Omental fat pad (tissue), 4 donors: Measurements from ENCODE around the gene SLC2A13. TPM values are rescaled to one million over a fixed set of nuclear protein-coding genes. Genes with fewer than 3 reads are reported as not detected.

Source experiments
- ATAC-seq: fragments of 150-250 bp; one replicate; pipeline ENCODE4 v1.9.1; 2016; ENCODE audit warnings: mild to moderate bottlenecking, moderate library complexity; ENCODE audit not compliant: low FRiP score
- DNase-seq: peaks from one replicate; pipeline ENCODE4 v3.0.0-alpha.2; 2019; ENCODE audit warnings: low spot score
- total RNA-seq, 4 donors: library from RNA; depleted of rRNA; stranded (reverse); fragments of >200 nt; gene quantifications; one replicate each; pipeline ENCODE4 v1.1.0, GENCODE V29; 2016
- TF ChIP-seq, protein P1 (sequence below), 3 donors: fragments of 450-650 bp; IDR thresholded peaks; one replicate each; pipeline ENCODE4 v1.5.1; 2016 to 2017; ENCODE audit warnings: antibody characterized with exemption in 3 of 3, mild to moderate bottlenecking in 3 of 3, moderate library complexity in 2 of 3

SLC2A13 gene
- total RNA-seq, 4 donors from 2014 or later, result 11.6 to 25.9 (median 15.6) TPM

- ATAC-seq, result no peak
- DNase-seq, result no peak
- TF ChIP-seq, protein P1, sequence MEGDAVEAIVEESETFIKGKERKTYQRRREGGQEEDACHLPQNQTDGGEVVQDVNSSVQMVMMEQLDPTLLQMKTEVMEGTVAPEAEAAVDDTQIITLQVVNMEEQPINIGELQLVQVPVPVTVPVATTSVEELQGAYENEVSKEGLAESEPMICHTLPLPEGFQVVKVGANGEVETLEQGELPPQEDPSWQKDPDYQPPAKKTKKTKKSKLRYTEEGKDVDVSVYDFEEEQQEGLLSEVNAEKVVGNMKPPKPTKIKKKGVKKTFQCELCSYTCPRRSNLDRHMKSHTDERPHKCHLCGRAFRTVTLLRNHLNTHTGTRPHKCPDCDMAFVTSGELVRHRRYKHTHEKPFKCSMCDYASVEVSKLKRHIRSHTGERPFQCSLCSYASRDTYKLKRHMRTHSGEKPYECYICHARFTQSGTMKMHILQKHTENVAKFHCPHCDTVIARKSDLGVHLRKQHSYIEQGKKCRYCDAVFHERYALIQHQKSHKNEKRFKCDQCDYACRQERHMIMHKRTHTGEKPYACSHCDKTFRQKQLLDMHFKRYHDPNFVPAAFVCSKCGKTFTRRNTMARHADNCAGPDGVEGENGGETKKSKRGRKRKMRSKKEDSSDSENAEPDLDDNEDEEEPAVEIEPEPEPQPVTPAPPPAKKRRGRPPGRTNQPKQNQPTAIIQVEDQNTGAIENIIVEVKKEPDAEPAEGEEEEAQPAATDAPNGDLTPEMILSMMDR (IDR thresholded peaks at IDR 0.05), result no peak
Measured at GRCh38 chr12:40044396-40044795, 61.5 kb downstream of the SLC2A13 start.

- DNase-seq, result no peak
- no peak for ATAC-seq
Measured at GRCh38 chr12:40039598-40039997, 66.3 kb downstream of the SLC2A13 start.

DNA sequence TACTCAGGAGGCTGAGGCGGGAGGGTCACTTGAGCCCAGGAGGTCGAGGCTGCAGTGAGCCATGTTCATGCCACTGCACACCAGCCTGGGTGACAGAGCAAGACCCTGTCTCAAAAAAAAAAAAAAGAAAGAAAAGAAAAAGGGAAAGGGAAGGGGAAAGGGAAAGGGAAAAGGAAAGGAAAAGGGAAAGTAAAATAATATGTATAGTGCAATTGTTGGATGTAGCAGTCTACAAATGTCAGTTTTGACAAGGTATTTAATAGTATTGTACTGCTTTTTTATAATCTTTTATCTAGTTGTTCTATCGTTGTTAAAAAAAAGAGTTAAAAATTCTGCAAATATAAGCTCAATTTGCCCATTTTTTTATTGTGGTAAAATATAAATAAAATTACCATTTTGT, 67.3 kb downstream of the SLC2A13 start:
- DNase-seq, result no peak
- TF ChIP-seq, protein P1 (IDR thresholded peaks at IDR 0.05), result no peak
- no peak for ATAC-seq

More at GRCh38 chr12:40039598-40039997, 66.3 kb downstream of the SLC2A13 start:
- TF ChIP-seq, protein P1 (IDR thresholded peaks at IDR 0.05), result no peak

- TF ChIP-seq, protein P1 (IDR thresholded peaks at IDR 0.05), result no peak
- no peak for DNase-seq
- no peak for ATAC-seq
Measured at GRCh38 chr12:40034712-40035111, 71.2 kb downstream of the SLC2A13 start.

DNA sequence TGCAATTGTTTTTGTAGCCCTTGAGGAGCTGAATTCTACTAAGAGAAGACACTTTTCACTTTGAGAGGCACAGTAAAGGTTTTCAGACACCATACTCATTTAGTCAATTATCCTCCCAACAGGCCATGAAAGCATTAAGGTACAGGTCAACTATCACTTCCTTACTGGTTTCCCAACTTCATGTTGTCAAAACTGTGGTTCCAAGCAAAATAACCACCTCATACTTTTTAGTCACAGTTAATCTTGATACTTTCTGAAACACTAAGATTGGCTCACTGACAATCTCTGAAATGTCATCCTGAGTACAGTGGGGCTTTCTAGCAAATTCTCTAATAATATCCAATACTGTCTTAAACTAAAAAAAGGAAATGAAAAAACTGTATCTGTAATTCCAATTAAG, 71.7 kb downstream of the SLC2A13 start:
- ATAC-seq, result no peak
- TF ChIP-seq, protein P1 (IDR thresholded peaks at IDR 0.05), result no peak

DNA sequence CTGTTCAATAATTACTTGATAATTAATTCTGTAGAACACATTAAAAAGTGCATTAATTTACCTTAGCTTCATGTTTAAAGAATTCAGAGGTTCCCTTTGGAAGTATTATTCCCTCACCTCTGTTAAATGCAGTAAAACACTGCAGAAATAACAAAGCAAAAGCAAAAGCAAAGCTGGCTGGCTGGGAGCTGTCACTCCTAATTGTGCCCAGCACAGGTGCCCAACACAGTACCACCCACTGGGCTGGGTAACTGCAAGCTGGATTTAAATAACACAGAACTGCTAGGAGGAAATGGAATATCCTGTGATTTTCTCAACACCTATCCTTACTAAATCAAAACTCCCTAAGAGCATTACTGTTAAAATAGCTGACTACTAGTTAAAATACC, 72.6 kb downstream of the SLC2A13 start:
- TF ChIP-seq, protein P1 (IDR thresholded peaks at IDR 0.05), result no peak
- ATAC-seq (no peak), DNase-seq (no peak)

More for the DNA sequence above, 71.7 kb downstream of the SLC2A13 start:
- no peak for DNase-seq

DNA sequence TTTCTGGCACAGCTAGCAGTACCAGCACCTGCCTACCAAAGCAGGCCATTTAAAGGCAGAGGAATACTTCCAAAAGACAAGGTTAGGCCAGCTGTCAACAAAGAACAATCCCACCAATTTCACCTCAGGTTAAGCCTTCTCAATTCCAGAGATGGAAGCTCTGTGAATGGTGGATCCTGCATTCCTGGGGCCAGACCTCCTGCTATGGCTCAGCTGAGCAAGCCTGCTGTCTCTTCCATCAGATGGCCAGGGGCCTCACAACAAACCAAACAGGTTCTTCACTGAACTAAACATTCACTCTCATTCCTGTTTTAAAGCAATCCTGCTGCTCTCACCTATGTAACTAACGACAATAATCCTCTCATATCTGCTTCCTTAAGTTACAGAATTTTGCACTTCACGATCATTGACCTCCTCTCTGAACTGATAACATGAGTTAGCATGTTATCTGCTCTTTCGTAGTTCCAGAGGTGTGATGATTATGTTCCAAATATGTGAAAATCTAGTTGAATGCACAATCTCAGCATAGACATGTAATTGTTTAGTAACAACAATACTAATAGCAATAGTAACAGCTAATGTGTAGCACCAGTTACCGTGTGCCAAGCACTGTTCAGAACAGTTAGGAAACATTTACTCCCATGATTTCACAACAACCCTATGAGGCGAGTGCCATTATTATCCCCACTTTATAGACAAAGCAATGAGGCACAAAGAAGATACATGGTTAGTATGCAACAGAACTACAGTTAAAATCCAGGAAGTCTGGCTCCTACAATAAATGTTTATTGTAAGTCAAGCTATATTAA, 73.2 kb downstream of the SLC2A13 start:
- ATAC-seq, result no peak
- DNase-seq, result no peak
- TF ChIP-seq, protein P1 (IDR thresholded peaks at IDR 0.05), result no peak
